ENCODE measurements around the gene C2CD4D.

DNA sequence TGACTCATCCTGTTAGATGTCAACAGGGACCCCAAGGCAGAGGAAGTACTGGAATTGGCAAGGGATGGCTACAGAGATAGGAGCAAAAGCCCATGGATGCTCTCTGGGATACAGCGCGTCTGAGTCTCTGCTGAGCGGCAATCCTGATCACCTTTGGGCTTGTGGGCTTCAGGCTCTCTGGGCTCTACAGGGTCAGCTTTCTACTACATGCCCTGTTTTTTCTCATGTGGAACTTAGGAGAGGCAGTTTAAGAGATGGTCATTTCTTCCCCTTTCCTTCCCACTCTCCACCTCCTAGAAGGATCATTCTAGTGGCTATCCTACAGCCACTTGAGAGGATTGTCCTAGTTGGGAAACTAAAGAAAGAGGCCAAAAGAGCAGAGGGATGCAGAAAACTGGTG is 35.7 kb downstream of the C2CD4D start:
- TF ChIP-seq, protein P1, sequence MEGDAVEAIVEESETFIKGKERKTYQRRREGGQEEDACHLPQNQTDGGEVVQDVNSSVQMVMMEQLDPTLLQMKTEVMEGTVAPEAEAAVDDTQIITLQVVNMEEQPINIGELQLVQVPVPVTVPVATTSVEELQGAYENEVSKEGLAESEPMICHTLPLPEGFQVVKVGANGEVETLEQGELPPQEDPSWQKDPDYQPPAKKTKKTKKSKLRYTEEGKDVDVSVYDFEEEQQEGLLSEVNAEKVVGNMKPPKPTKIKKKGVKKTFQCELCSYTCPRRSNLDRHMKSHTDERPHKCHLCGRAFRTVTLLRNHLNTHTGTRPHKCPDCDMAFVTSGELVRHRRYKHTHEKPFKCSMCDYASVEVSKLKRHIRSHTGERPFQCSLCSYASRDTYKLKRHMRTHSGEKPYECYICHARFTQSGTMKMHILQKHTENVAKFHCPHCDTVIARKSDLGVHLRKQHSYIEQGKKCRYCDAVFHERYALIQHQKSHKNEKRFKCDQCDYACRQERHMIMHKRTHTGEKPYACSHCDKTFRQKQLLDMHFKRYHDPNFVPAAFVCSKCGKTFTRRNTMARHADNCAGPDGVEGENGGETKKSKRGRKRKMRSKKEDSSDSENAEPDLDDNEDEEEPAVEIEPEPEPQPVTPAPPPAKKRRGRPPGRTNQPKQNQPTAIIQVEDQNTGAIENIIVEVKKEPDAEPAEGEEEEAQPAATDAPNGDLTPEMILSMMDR (conservative IDR thresholded peaks at IDR 0.05; ENCODE audit: low read depth, low read length): no peak
- no peak for TF ChIP-seq EZH2 (IDR thresholded peaks at IDR 0.05; ENCODE audit: borderline replicate concordance, low read depth, low read length, poor library complexity, severe bottlenecking)
